Esophagus (tissue), 2 donors: ENCODE measurements around the gene CHST11. TPM values are rescaled to one million over a fixed set of nuclear protein-coding genes. Genes with fewer than 3 reads are reported as not detected.

Experiments used
- H3K27ac ChIP-seq, 2 donors: one replicate each; pipeline ENCODE4 v1.5.1; 2013; ENCODE audit warnings: low read depth in 2 of 2, mild to moderate bottlenecking in 2 of 2, inconsistent platforms in 1 of 2, low read length in 1 of 2, moderate library complexity in 1 of 2
- H3K27me3 ChIP-seq, 2 donors: one replicate each; pipeline ENCODE4 v1.6.1; 2013; ENCODE audit warnings: low read length in 2 of 2, control low read depth in 1 of 2, mild to moderate bottlenecking in 1 of 2; ENCODE audit not compliant: insufficient read depth in 2 of 2, control insufficient read depth in 1 of 2
- H3K36me3 ChIP-seq, 2 donors: one replicate each; pipeline ENCODE4 v1.6.1; 2013; ENCODE audit warnings: low read length in 1 of 2; ENCODE audit not compliant: control insufficient read depth in 2 of 2, insufficient read depth in 2 of 2
- H3K4me1 ChIP-seq, 2 donors: one replicate each; pipeline ENCODE4 v1.6.1; 2013; ENCODE audit warnings: low read length in 1 of 2; ENCODE audit not compliant: control insufficient read depth in 2 of 2, insufficient read depth in 2 of 2
- H3K4me3 ChIP-seq, 2 donors: one replicate each; pipeline ENCODE4 v1.5.1; 2013; ENCODE audit warnings: low read length in 2 of 2, mild to moderate bottlenecking in 2 of 2, low read depth in 1 of 2, moderate library complexity in 1 of 2
- H3K9me3 ChIP-seq, 2 donors: one replicate each; pipeline ENCODE4 v1.6.1; 2013; ENCODE audit warnings: mild to moderate bottlenecking in 2 of 2, low read depth in 1 of 2, low read length in 1 of 2, moderate library complexity in 1 of 2; ENCODE audit not compliant: control insufficient read depth in 2 of 2, insufficient read depth in 1 of 2
- WGBS, 2 donors: extraction: QIAGEN DNeasy Blood & Tissue Kit; methylation state at CpG; one replicate each; pipeline ENCODE4 v1.1.7; 2013; 5-methylcytosine and 5-hydroxymethylcytosine counted together
- polyA plus RNA-seq, 2 donors: library from polyadenylated mRNA; stranded (reverse); fragments of 200-250 nt; gene quantifications; one replicate each; pipeline ENCODE4 v1.2.3, GENCODE V29; 2013
- donor health status: healthy with polysubstance abuse.
- donor health status: Bipolar disorder and iron deficiency.

Gene CHST11
- polyA plus RNA-seq, 2 donors, result 0.53 to 1.4 TPM

GRCh38 chr12:104703372-104703771 is 246.6 kb downstream of the CHST11 start:
- 93 to 95% methylated on average over 8 of the region's 8 CpGs for WGBS, 2 donors
- H3K4me3 ChIP-seq, result no peak overlapping the region
- no peaks in the 10 kb centered on the region for H3K4me1 ChIP-seq
- no peaks in the 10 kb centered on the region for H3K9me3 ChIP-seq
- H3K27me3 ChIP-seq, result no peaks in the 10 kb centered on the region
- no peak overlapping the region for H3K27ac ChIP-seq
- H3K36me3 ChIP-seq, result no peaks in the 10 kb centered on the region

DNA sequence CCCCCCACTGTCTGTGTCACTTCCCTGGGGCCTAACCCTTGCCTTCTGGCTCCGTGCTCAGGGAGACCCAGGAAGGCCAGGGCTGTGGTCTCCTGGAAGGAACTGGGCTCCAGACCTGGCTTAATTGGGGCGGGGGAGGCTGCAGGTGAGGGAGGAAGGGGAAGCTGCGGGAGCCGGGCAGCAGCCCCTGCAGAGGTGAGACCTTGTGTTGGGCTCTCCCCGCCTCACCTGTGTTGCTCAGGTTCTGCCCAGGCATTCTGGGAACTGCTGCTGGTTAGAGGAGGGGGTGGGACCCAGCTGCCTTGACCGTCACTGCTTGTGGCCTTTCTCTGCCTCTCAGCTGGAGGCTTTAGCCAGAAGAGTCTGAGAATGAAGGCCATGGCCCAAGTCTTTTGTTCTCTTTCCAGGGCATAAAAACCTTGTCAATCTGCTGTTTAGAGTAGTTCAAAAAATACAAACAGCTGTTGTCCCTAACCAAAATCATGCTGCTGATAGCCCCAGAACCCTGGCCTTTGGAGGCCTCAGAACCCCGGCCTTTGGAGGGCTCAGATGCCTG is 247.6 kb downstream of the CHST11 start:
- no peaks in the 10 kb centered on the region for H3K27me3 ChIP-seq
- H3K9me3 ChIP-seq, result no peaks in the 10 kb centered on the region
- H3K4me1 ChIP-seq, result no peaks in the 10 kb centered on the region
- H3K36me3 ChIP-seq, result no peaks in the 10 kb centered on the region
- H3K27ac ChIP-seq, result no peak overlapping the region
- no peak overlapping the region for H3K4me3 ChIP-seq
- WGBS, 2 donors, result 92 to 94% methylated on average over 7 of the region's 7 CpGs

GRCh38 chr12:104707194-104707593 is 250.4 kb downstream of the CHST11 start:
- no peak overlapping the region for H3K4me3 ChIP-seq
- H3K36me3 ChIP-seq, result no peaks in the 10 kb centered on the region
- no peaks in the 10 kb centered on the region for H3K9me3 ChIP-seq
- no peaks in the 10 kb centered on the region for H3K4me1 ChIP-seq
- no peak overlapping the region for H3K27ac ChIP-seq
- 52 to 60% methylated on average over 5 of the region's 5 CpGs for WGBS, 2 donors
- no peaks in the 10 kb centered on the region for H3K27me3 ChIP-seq

DNA sequence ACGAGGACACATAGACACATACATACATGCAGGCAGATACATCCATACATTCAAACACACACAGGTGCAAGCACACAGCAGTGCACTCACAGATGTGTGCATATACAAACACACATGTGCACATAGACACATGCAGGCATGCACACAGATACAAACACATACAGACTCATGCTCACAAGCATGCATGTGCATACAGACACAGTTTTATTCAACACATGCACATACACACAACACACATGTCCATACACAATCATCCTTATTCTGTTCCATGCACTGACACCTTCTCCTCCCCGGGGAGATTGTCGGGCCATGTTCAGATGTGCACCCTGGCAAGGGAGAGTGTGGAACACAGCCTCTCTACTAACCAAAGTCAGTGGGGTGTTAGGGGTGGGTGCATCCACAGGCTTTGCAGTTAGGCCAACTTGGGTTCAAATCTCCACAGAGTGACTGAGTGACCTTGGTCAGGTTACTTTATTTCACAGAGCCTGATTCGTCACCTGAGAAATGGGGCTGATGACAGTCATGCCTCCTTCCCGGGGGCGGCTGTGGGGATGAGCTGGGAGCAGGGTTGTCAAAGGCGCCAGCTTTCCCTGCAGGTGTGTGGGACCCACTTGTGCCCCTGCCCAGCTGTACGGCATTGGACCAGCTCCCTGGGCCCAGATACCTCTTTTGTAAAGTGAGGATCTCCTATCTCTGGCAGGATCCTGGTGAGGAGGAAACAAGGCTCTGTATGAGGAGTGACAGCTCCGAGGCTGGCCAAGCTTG is 251.2 kb downstream of the CHST11 start:
- H3K4me3 ChIP-seq, result no peak overlapping the region
- H3K27me3 ChIP-seq, result no peaks in the 10 kb centered on the region
- H3K36me3 ChIP-seq, result no peaks in the 10 kb centered on the region
- no peaks in the 10 kb centered on the region for H3K4me1 ChIP-seq
- no peak overlapping the region for H3K27ac ChIP-seq
- WGBS, 2 donors, result 93 to 94% methylated on average over 9 of the region's 9 CpGs
- H3K9me3 ChIP-seq, result no peaks in the 10 kb centered on the region

DNA sequence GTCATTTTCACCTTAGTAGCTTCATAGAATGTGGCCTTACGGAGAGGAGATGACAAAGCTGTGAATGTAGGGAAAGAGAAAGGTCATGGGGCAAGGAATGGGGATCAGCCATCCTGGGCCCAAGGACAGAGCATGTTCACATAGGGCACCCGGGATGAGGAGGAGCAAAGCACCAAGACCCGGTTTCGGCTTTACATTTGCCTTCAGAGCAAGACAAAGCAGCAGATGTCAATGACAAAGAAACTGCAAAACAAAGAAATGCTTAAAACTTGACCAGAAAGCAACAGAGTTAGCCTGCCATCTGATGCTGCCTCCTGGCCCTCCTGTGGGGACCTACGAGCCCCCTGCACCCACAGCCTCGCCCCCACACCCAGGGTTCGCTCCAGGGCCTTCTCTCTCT is 252.1 kb downstream of the CHST11 start:
- WGBS, 2 donors, result 94 to 96% methylated on average over 7 of the region's 7 CpGs
- Histone ChIP-seq H3K36me3 (no peaks in the 10 kb centered on the region), H3K27ac (no peak overlapping the region), H3K4me1 (no peaks in the 10 kb centered on the region), H3K27me3 (no peaks in the 10 kb centered on the region), H3K4me3 (no peak overlapping the region), H3K9me3 (no peaks in the 10 kb centered on the region)

DNA sequence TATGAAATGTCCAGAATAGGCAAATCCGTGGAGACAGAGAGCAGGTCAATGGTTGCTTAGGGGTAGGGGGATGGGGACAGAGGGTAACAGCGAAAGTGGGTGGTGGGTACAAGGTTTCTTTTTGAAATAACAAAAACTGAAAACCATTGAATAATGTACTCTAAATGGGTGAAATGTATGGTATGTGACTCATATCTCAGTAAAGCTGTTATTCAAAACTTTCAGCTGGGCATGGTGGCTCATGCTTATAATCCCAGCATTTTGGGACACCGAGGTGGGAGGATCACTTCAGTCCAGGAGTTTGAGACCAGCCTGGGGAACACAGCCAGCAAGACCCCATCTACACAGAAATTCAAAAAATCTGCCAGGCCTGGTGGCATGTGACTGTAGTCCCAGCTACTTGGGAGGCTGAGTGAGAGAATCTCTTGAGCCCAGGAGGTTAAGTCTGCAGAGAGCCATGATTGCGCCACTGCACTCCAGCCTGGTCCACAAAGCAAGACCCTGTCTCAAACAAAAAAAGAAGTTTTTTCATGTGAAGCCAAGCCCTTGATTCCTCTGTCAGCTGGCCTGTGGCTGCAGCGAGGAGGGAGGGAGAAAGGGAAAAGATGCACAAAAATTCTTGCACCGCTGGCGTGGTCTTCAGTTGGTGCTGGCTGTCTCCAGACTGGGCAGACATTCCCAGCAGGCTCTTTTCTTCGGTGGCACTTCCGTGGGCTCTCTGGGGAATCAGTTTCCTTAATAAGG is 253.1 kb downstream of the CHST11 start:
- no peaks in the 10 kb centered on the region for H3K27me3 ChIP-seq
- H3K4me3 ChIP-seq, result no peak overlapping the region
- no peaks in the 10 kb centered on the region for H3K9me3 ChIP-seq
- no peaks in the 10 kb centered on the region for H3K36me3 ChIP-seq
- 88 to 89% methylated on average over 9 of the region's 9 CpGs for WGBS, 2 donors
- H3K27ac ChIP-seq, result peak overlapping the region; percentile 34 to 38
- H3K4me1 ChIP-seq, result no peaks in the 10 kb centered on the region

GRCh38 chr12:104710940-104711689 is 254.4 kb downstream of the CHST11 start:
- Histone ChIP-seq H3K36me3 (no peaks in the 10 kb centered on the region), H3K4me1 (no peaks in the 10 kb centered on the region), H3K27ac (peak overlapping the region in 1 of 2 donors; percentile 34), H3K4me3 (no peak overlapping the region), H3K27me3 (no peaks in the 10 kb centered on the region), H3K9me3 (no peaks in the 10 kb centered on the region)
- WGBS, 2 donors, result 23 to 47% methylated on average over 8 of the region's 8 CpGs

- 83 to 87% methylated on average over 6 of the region's 6 CpGs for WGBS, 2 donors
- Histone ChIP-seq H3K9me3 (no peaks in the 10 kb centered on the region), H3K4me3 (no peak overlapping the region), H3K4me1 (no peaks in the 10 kb centered on the region), H3K27me3 (no peaks in the 10 kb centered on the region), H3K36me3 (no peaks in the 10 kb centered on the region), H3K27ac (no peak overlapping the region)
These were observed 255.7 kb downstream of the CHST11 start for GRCh38 chr12:104712477-104712876.

GRCh38 chr12:104712968-104713367 is 256.2 kb downstream of the CHST11 start:
- H3K4me3 ChIP-seq, result no peak overlapping the region
- H3K27me3 ChIP-seq, result no peaks in the 10 kb centered on the region
- no peaks in the 10 kb centered on the region for H3K4me1 ChIP-seq
- no peaks in the 10 kb centered on the region for H3K9me3 ChIP-seq
- no peaks in the 10 kb centered on the region for H3K36me3 ChIP-seq
- no peak overlapping the region for H3K27ac ChIP-seq
- WGBS, 2 donors, result 86 to 92% methylated on average over 5 of the region's 5 CpGs
